Ishikawa (cell line): ENCODE results near the gene NR1D2.

ENCODE experiments used
- EGR1 ChIP-seq: IDR thresholded peaks from 2 replicates; pipeline ENCODE4 v1.6.1; 2012
- RAD21 ChIP-seq: IDR thresholded peaks from 2 replicates; pipeline ENCODE4 v1.6.1; 2012; ENCODE audit warnings: low read depth
- TAF1 ChIP-seq: IDR thresholded peaks from 2 replicates; pipeline ENCODE4 v1.6.1; 2012; ENCODE audit warnings: low read depth, mild to moderate bottlenecking
- YY1 ChIP-seq: IDR thresholded peaks from 2 replicates; pipeline ENCODE4 v1.6.1; 2012; ENCODE audit warnings: low read depth

DNA sequence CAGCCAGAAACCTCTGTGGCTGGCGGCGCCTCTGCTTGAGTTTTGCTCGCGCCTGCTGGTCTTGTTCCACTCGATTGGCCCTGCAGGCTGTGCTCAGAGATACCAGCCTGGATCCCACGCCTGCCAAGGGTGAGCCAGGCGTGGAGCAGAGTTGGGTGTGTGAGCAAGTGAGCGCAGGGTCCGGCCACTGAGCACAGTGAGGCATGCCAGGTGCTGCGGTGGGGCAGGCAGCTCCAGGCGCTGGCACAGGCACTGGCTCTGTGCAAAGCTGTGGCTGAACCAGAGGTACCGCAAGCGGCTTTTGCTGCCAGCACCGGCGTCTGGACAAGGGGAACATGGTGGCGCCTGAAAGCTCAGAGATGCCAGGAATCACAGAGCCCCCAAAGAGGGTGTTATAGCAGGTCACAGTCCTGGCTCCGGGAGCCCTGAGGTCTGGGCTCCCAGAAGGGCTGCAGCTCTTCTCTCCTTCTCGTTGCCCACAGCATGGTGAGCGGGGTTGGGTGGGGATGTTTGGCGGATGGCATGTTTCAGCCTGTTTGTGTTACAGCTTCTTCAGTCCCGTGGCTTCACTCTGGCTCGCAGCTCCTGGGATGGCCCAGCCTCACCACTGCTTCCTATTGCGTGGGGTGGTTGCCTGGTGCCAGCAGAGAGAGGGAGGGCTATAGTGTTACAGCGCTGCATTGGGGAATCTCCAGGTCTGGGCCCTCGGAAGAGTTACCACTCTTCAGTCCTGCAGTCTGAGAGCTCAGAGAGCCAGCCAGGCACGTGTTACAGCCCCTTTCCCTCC is 73.9 kb downstream of the NR1D2 start:
- TF ChIP-seq TAF1 = no peak
- no peak for TF ChIP-seq EGR1
- TF ChIP-seq RAD21 = no peak
- no peak for TF ChIP-seq YY1
